ENCODE results near the gene CLTB.

GRCh38 chr5:176364765-176365350, 51.5 kb downstream of the CLTB start:
- TF ChIP-seq ESRRA (IDR thresholded peaks at IDR 0.05; ENCODE audit: borderline replicate concordance, low read length) (no peak), CTCF (IDR thresholded peaks at IDR 0.05) (no peak), ZC3H11A (IDR thresholded peaks at IDR 0.05) (no peak)

Data from A549 (cell line).